Motor neuron (in vitro differentiated cells): Measurements from ENCODE around the gene NT5DC3. TPM values are rescaled to one million over a fixed set of nuclear protein-coding genes. Genes with fewer than 3 reads are reported as not detected.

Source experiments
- ATAC-seq, 8 experiments: fragments of 200-7000 bp; cut with Tn5 transposase; replicated peaks in 6 of 8; 2 replicates each; pipeline ENCODE4 v1.8.0; 2021; ENCODE audit warnings: mild to moderate bottlenecking in 8 of 8, moderate library complexity in 8 of 8
- H3K27ac ChIP-seq, 2 donors: fragments of 250-450 bp; sonication (Bioruptor Pico); 2 replicates each; pipeline ENCODE4 v1.9.0; 2021; ENCODE audit warnings: antibody characterized with exemption in 2 of 2, mild to moderate bottlenecking in 2 of 2, moderate library complexity in 1 of 2
- H3K4me1 ChIP-seq, 2 donors: fragments of 250-450 bp; sonication (Bioruptor Pico); replicated peaks in 1 of 2; 2 replicates each; pipeline ENCODE4 v1.6.1; 2021; ENCODE audit warnings: antibody characterized with exemption in 2 of 2, mild to moderate bottlenecking in 2 of 2, moderate library complexity in 1 of 2
- H3K4me3 ChIP-seq, 5 donors: fragments of 250-450 bp; sonication (Bioruptor Pico); 2 replicates each; pipeline ENCODE4 v1.9.0; 2021; ENCODE audit warnings: antibody characterized with exemption in 5 of 5, mild to moderate bottlenecking in 5 of 5, moderate library complexity in 4 of 5
- WGBS, 10 experiments: fragments of 450-650 bp; shearing (Covaris generic); methylation state at CpG; one replicate each; pipeline ENCODE4 v1.0.0; 2022; 5-methylcytosine and 5-hydroxymethylcytosine counted together
- in situ Hi-C, 9 experiments: fragments of 400-800 bp; cut with MboI; loops; one replicate each; pipeline ENCODE4 v1.15.0; 2021; ENCODE audit warnings: low sequenced_read_pairs in 9 of 9, low pct_unique_long_range_greater_than_20kb in 2 of 9; ENCODE audit not compliant: unreplicated experiment in 9 of 9
- total RNA-seq, 8 experiments: library from RNA; unstranded; fragments of 300-600 nt; gene quantifications; 2 replicates each; pipeline versions ENCODE4 v1.2.3 to v1.2.4, GENCODE V29; 2022

The NT5DC3 gene
- 1 to 10 TPM; 1.0 to 7.5 (median 3.3) TPM for total RNA-seq

GRCh38 chr12:103840876-103841689 lies at the start of gene NT5DC3:
NT5DC3 (minus strand) TSS chr12:103841234; CDS start chr12:103841156, 78 bp downstream.
- H3K27ac ChIP-seq: peak within 1 kb of the TSS in 1 of 2 donors; percentile 64
- H3K4me3 ChIP-seq: peak within 1 kb of the TSS; percentile 72 to 95 (median 79)
- in situ Hi-C loops: no loop called here

GRCh38 chr12:103887738-103888137 lies 46.7 kb upstream of the NT5DC3 start:
- peak in 6 of 8 experiments; percentile 22 to 60 (median 28) for ATAC-seq

More at GRCh38 chr12:103840876-103841689, at the start of gene NT5DC3:
- ATAC-seq: peak; percentile 69 to 92 (median 86)
- no CpG with 5 or more reads among the region's 86 CpGs for WGBS, 10 experiments
- peaks cover 5 to 6% of the 10 kb centered on the region in 2 donors for H3K4me1 ChIP-seq

GRCh38 chr12:103886195-103886797 lies 45.3 kb upstream of the NT5DC3 start:
- Histone ChIP-seq H3K4me1 (peaks cover under 1 to 11% of the 10 kb centered on the region in 2 donors), H3K27ac (no peak overlapping the region), H3K4me3 (no peak overlapping the region)
- 25 to 100% (median 59%) methylated on average over 1 to 2 of the region's 4 CpGs; no CpG with 5 or more reads in 4 of the 10 experiments for WGBS, 10 experiments
- in situ Hi-C loops: no loop called here
- peak in 2 of 8 experiments; percentile 57 to 93 for ATAC-seq

More at GRCh38 chr12:103887738-103888137, 46.7 kb upstream of the NT5DC3 start:
- in situ Hi-C loops: no loop called here
- Histone ChIP-seq H3K27ac (no peak overlapping the region), H3K4me1 (peaks cover 0 to 9% of the 10 kb centered on the region in 2 donors), H3K4me3 (no peak overlapping the region)
- 0 to 71% (median 46%) methylated on average over 1 of the region's 1 CpG; no CpG with 5 or more reads in 6 of the 10 experiments for WGBS, 10 experiments

- Histone ChIP-seq H3K27ac (no peak overlapping the region), H3K4me1 (peaks cover 6 to 15% of the 10 kb centered on the region in 2 donors), H3K4me3 (no peak overlapping the region)
- WGBS, 10 experiments: 4 to 100% (median 65%) methylated on average over 1 to 4 of the region's 4 CpGs; no CpG with 5 or more reads in 2 of the 10 experiments
- in situ Hi-C loops: no loop called here
- peak in 2 of 8 experiments; percentile 18 to 52 for ATAC-seq
These were observed 43.3 kb upstream of the NT5DC3 start for GRCh38 chr12:103884316-103884715.

GRCh38 chr12:103883908-103884307 lies 42.9 kb upstream of the NT5DC3 start:
- peaks cover 6 to 15% of the 10 kb centered on the region in 2 donors for H3K4me1 ChIP-seq
- no peak overlapping the region for H3K4me3 ChIP-seq
- ATAC-seq: no peak
- H3K27ac ChIP-seq: no peak overlapping the region
- 40 to 100% (median 95%) methylated on average over 1 to 2 of the region's 2 CpGs; no CpG with 5 or more reads in 2 of the 10 experiments for WGBS, 10 experiments
- in situ Hi-C loops: no loop called here

- in situ Hi-C loops: no loop called here
- no peak overlapping the region for H3K4me3 ChIP-seq
- peaks cover 6 to 14% of the 10 kb centered on the region in 2 donors for H3K4me1 ChIP-seq
- H3K27ac ChIP-seq: no peak overlapping the region
- ATAC-seq: no peak
- 40 to 100% (median 80%) methylated on average over 1 to 2 of the region's 2 CpGs; no CpG with 5 or more reads in 5 of the 10 experiments for WGBS, 10 experiments
These were observed 42.0 kb upstream of the NT5DC3 start for GRCh38 chr12:103882861-103883596.

- Histone ChIP-seq H3K4me1 (peaks cover 6% of the 10 kb centered on the region in 2 donors), H3K27ac (no peak overlapping the region), H3K4me3 (no peak overlapping the region)
- no peak for ATAC-seq
- in situ Hi-C loops: no loop called here
- WGBS, 10 experiments: 0 to 85% (median 52%) methylated on average over 1 to 2 of the region's 2 CpGs; no CpG with 5 or more reads in 2 of the 10 experiments
These were observed 40.2 kb upstream of the NT5DC3 start for GRCh38 chr12:103881261-103881660.

GRCh38 chr12:103880299-103881142 lies 39.5 kb upstream of the NT5DC3 start:
- peak in 3 of 8 experiments; percentile 14 to 81 (median 25) for ATAC-seq
- 28 to 60% (median 43%) methylated on average over 2 to 5 of the region's 8 CpGs; no CpG with 5 or more reads in 2 of the 10 experiments for WGBS, 10 experiments
- in situ Hi-C loops: no loop called here
- no peak overlapping the region for H3K27ac ChIP-seq
- no peak overlapping the region for H3K4me3 ChIP-seq
- H3K4me1 ChIP-seq: peaks cover 6% of the 10 kb centered on the region in 2 donors

- H3K4me3 ChIP-seq: no peak overlapping the region
- H3K27ac ChIP-seq: no peak overlapping the region
- peaks cover 6% of the 10 kb centered on the region in 2 donors for H3K4me1 ChIP-seq
- no peak for ATAC-seq
- in situ Hi-C loops: no loop called here
- 0 to 100% (median 48%) methylated on average over 1 to 2 of the region's 2 CpGs; no CpG with 5 or more reads in 2 of the 10 experiments for WGBS, 10 experiments
These were observed 38.8 kb upstream of the NT5DC3 start for GRCh38 chr12:103879878-103880277.

GRCh38 chr12:103879048-103879692 lies 38.1 kb upstream of the NT5DC3 start:
- no peak overlapping the region for H3K27ac ChIP-seq
- whole genome bisulfite sequencing, 10 experiments: 35 to 96% (median 84%) methylated on average over 1 to 7 of the region's 9 CpGs; no CpG with 5 or more reads in 2 of the 10 experiments
- H3K4me3 ChIP-seq: no peak overlapping the region
- peaks cover 6% of the 10 kb centered on the region in 2 donors for H3K4me1 ChIP-seq
- no peak for ATAC-seq
- in situ Hi-C loops: no loop called here

- no peak overlapping the region for H3K27ac ChIP-seq
- peak; percentile 42 to 97 (median 77) for ATAC-seq
- 0 to 30% (median 0%) methylated on average over 1 to 3 of the region's 5 CpGs; no CpG with 5 or more reads in 7 of the 10 experiments for WGBS, 10 experiments
- in situ Hi-C loops: no loop called here
- H3K4me1 ChIP-seq: peaks cover 6% of the 10 kb centered on the region in 2 donors
- H3K4me3 ChIP-seq: no peak overlapping the region
These were observed 37.0 kb upstream of the NT5DC3 start for GRCh38 chr12:103877934-103878510.
